Activated CD8-positive, alpha-beta memory T cell treated with anti-CD3 and anti-CD28 coated beads, Interleukin-2, amount 10 ng/mL, durations not matched to agents 7 days and 5 days (primary cell): ENCODE results near the gene MIB1. TPM values are rescaled to one million over a fixed set of nuclear protein-coding genes. Genes with fewer than 3 reads are reported as not detected.
"Not testable (repeated sequence)": the region's sequence is repeated elsewhere in the genome, so short reads cannot be mapped to it uniquely, and the experiment has no call there.

Experiments used
- ATAC-seq: fragments of 150-1000 bp; cut with Tn5 transposase; one replicate; pipeline ENCODE4 v1.10.0; 2021; ENCODE audit warnings: moderate library complexity
- CTCF ChIA-PET: fragments of 350-600 bp; sonication (Branson Sonifier 250); formaldehyde crosslinking; loops from one replicate; lab custom pipeline; 2021; ENCODE audit warnings: antibody characterized with exemption; lab: Charles Lee
- DNase-seq: peaks from one replicate; pipeline ENCODE4 v3.0.0-alpha.2; 2020
- H3K27ac Mint-ChIP-seq: one replicate; pipeline ENCODE4 v1.8.0; 2021; ENCODE audit warnings: mild to moderate bottlenecking, mixed read lengths
- H3K27me3 Mint-ChIP-seq: one replicate; pipeline ENCODE4 v1.8.0; 2021; ENCODE audit warnings: mixed read lengths
- H3K36me3 Mint-ChIP-seq: one replicate; pipeline ENCODE4 v1.8.0; 2021; ENCODE audit warnings: mild to moderate bottlenecking, mixed read lengths
- H3K4me1 Mint-ChIP-seq: one replicate; pipeline ENCODE4 v1.8.0; 2021; ENCODE audit warnings: mixed read lengths
- H3K4me3 Mint-ChIP-seq: one replicate; pipeline ENCODE4 v1.8.0; 2021; ENCODE audit warnings: mild to moderate bottlenecking, moderate library complexity, mixed read lengths
- H3K9me3 Mint-ChIP-seq: one replicate; pipeline ENCODE4 v1.8.0; 2022; ENCODE audit warnings: low read depth, mixed read lengths
- total RNA-seq, 2 experiments: library from RNA; stranded (reverse); gene quantifications; one replicate each; pipeline ENCODE4 v1.2.3, GENCODE V29; 2021

MIB1 gene
- total RNA-seq, 2 experiments from 2014 or later, result 40.5 to 54.8 TPM

DNA sequence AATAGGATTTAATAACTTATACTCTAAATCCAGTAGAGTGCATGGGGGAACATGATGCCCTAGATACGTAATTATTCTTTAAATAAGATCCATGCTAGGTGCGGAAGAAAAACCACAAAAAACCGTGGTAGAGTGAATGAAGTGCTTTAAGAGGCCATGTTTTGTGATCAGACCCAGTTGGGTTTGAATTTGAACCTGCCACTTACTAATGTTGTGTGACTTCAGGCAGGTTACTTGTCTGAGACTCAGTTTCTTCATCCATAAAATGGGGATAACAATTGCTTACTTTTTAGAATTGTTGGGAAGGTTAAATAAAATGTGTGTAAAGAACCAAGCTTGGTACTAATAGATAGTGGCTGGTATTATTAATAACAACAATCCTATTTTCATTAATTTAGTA, 17.2 kb downstream of the MIB1 start:
- H3K4me1 Mint-ChIP-seq, result peaks cover 17% of the 10 kb centered on the region
- no peak for DNase-seq
- H3K9me3 Mint-ChIP-seq, result no peaks in the 10 kb centered on the region
- no peak for ATAC-seq
- H3K4me3 Mint-ChIP-seq, result no peak overlapping the region
- H3K27me3 Mint-ChIP-seq, result no peaks in the 10 kb centered on the region
- CTCF ChIA-PET, result interaction anchor here (0.7 kb wide), 1 partner anchor 10 kb away, joined by 3 read pairs; no protein-coding TSS in a partner anchor
- peaks cover 6% of the 10 kb centered on the region for H3K36me3 Mint-ChIP-seq
- no peak overlapping the region for H3K27ac Mint-ChIP-seq

DNA sequence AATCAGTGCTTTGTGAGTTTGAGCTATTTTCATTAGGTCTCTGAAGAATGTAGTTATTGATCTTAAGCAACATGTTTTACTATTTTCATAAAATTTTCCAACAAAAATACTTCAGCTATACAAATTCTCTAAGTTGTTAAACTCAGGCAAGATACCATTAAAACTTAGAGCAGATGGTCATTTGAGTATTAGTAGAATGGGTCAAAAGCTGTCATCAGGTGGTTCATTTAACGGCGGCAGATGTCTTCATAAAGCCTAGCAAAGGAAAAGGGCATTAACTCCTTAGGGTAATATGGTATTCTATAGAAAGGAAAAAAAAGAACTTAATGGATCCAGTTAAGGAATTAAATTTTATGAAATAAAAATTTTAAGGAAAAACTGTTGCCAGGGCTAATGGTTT, 19.2 kb downstream of the MIB1 start:
- DNase-seq (no peak), ATAC-seq (no peak)
- Mint-ChIP-seq H3K4me3 (no peak overlapping the region), H3K27me3 (no peaks in the 10 kb centered on the region), H3K9me3 (no peaks in the 10 kb centered on the region), H3K27ac (no peak overlapping the region), H3K36me3 (peaks cover 3% of the 10 kb centered on the region), H3K4me1 (peaks cover 10% of the 10 kb centered on the region)
- CTCF ChIA-PET, result interaction anchor here (1.0 kb wide), 1 partner anchor 17 kb away, joined by 3 read pairs; no protein-coding TSS in a partner anchor

DNA sequence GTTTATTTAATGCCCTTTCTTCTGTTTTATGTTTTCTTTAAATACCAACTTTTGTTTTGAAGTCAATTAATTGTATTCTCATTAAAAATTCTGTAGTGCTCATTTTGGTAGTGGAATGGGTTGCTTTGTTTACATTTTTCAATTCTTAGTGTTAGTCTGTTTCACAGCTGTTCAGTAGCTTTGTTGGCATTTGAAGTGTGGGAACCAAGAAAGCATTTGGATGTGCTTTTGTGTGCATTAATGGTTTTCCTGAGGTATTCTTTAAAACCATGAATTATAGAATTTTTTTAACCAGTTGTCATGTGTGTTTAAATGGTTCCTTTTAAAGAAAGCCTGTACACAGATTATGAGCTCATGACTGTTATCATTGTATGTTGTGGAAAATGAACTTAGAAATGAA, 19.7 kb downstream of the MIB1 start:
- CTCF ChIA-PET, result interaction anchor here (1.0 kb wide), 1 partner anchor 17 kb away, joined by 3 read pairs; no protein-coding TSS in a partner anchor
- H3K4me1 Mint-ChIP-seq, result peaks cover 10% of the 10 kb centered on the region
- no peak overlapping the region for H3K27ac Mint-ChIP-seq
- DNase-seq (no peak), ATAC-seq (no peak)
- H3K4me3 Mint-ChIP-seq, result no peak overlapping the region
- peaks cover 5% of the 10 kb centered on the region for H3K36me3 Mint-ChIP-seq
- no peaks in the 10 kb centered on the region for H3K9me3 Mint-ChIP-seq
- no peaks in the 10 kb centered on the region for H3K27me3 Mint-ChIP-seq

DNA sequence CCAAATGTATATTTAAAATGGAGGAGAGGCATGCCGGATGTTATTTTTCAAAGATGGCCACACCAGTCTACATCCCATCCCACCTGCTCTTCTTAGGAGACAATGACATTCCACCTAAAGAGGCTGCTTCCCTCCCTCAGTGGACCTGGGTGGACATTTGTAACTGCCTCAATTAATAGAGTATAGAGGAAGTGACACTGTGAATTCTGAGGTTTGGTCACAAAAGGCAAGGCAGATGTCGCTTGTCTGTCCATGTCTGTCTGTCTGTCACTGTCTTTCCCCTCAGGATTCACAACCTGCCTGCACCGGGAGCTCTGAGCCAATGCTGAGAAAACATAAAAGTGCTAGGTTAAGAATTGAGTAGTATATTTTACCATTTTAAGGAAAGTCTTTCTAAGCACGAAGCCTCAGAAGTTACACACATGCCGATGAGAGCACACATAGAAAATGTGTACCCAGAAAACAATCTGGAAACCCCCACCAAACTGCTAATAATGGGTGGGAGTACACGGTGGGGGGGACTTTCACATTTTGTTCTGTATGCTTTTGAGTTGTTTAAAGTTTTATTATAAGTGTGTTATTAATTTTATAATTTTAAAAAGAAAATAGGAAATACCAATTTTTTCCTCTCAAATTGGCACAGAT, 21.0 kb downstream of the MIB1 start:
- DNase-seq, result no peak
- H3K36me3 Mint-ChIP-seq, result peaks cover 14% of the 10 kb centered on the region
- CTCF ChIA-PET, result no interaction called here
- no peak for ATAC-seq
- H3K9me3 Mint-ChIP-seq, result peaks cover 3% of the 10 kb centered on the region
- H3K4me1 Mint-ChIP-seq, result peaks cover 12% of the 10 kb centered on the region
- no peaks in the 10 kb centered on the region for H3K27me3 Mint-ChIP-seq
- no peak overlapping the region for H3K4me3 Mint-ChIP-seq
- no peak overlapping the region for H3K27ac Mint-ChIP-seq

DNA sequence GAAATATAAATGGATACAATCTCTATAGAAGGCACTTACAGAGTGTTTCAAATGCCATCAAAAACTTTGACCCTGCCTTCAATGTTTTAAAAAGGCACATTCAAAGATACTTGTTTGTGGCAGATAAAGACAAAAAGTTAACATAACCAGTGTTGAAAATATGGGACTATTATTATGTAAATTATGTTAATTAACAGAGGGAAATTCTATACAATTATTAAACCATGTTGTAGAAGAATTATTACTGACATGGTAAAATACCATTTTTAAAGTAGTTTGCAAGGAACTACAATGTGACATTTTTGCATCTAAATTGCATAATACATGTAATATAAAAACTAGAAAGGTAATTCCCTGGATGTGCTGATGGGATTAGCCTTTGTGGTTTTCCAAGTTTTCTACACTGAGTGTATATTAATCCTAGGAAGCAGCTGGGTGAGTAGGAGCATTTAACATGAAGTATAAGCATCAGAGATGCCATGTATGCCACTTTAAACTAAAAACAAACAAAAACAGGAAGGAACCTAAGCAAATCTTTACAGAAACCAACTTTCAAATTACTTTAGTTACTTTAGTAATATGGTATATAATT, 21.7 kb downstream of the MIB1 start:
- Mint-ChIP-seq H3K27me3 (no peaks in the 10 kb centered on the region), H3K4me3 (no peak overlapping the region), H3K9me3 (peaks cover 3% of the 10 kb centered on the region), H3K27ac (no peak overlapping the region), H3K4me1 (peaks cover 12% of the 10 kb centered on the region), H3K36me3 (peaks cover 20% of the 10 kb centered on the region)
- ATAC-seq (no peak), DNase-seq (no peak)
- CTCF ChIA-PET, result no interaction called here

GRCh38 chr18:21763846-21764646, 23.5 kb downstream of the MIB1 start:
- Mint-ChIP-seq H3K36me3 (peaks cover 29% of the 10 kb centered on the region), H3K27ac (no peak overlapping the region)

GRCh38 chr18:21769206-21769605, 28.6 kb downstream of the MIB1 start:
- Mint-ChIP-seq H3K27ac (no peak overlapping the region), H3K4me3 (no peak overlapping the region), H3K4me1 (peaks cover 2% of the 10 kb centered on the region), H3K27me3 (no peaks in the 10 kb centered on the region), H3K9me3 (peaks cover 3% of the 10 kb centered on the region), H3K36me3 (peaks cover 50% of the 10 kb centered on the region)
- ATAC-seq, result no peak
- DNase-seq, result no peak
- CTCF ChIA-PET, result no interaction called here

More at GRCh38 chr18:21763846-21764646, 23.5 kb downstream of the MIB1 start:
- no peak for ATAC-seq
- no peak overlapping the region for H3K4me3 Mint-ChIP-seq
- H3K9me3 Mint-ChIP-seq, result peaks cover 3% of the 10 kb centered on the region
- peaks cover 12% of the 10 kb centered on the region for H3K4me1 Mint-ChIP-seq
- DNase-seq, result no peak
- CTCF ChIA-PET, result interaction anchor here (0.9 kb wide), 1 partner anchor 22 kb away, joined by 3 read pairs; no protein-coding TSS in a partner anchor
- no peaks in the 10 kb centered on the region for H3K27me3 Mint-ChIP-seq

- CTCF ChIA-PET, result no interaction called here
- no peak for DNase-seq
- Mint-ChIP-seq H3K36me3 (peaks cover 30% of the 10 kb centered on the region), H3K27ac (no peak overlapping the region), H3K4me1 (peaks cover 3% of the 10 kb centered on the region), H3K27me3 (no peaks in the 10 kb centered on the region), H3K9me3 (no peaks in the 10 kb centered on the region), H3K4me3 (no peak overlapping the region)
- no peak for ATAC-seq
Measured at GRCh38 chr18:21774722-21775121, 34.1 kb downstream of the MIB1 start.

GRCh38 chr18:21777814-21778213, 37.2 kb downstream of the MIB1 start:
- DNase-seq (no peak), ATAC-seq (no peak)
- H3K4me1 Mint-ChIP-seq, result peaks cover 3% of the 10 kb centered on the region
- no peaks in the 10 kb centered on the region for H3K9me3 Mint-ChIP-seq
- peaks cover 38% of the 10 kb centered on the region for H3K36me3 Mint-ChIP-seq
- CTCF ChIA-PET, result no interaction called here
- H3K4me3 Mint-ChIP-seq, result no peak overlapping the region
- no peak overlapping the region for H3K27ac Mint-ChIP-seq
- no peaks in the 10 kb centered on the region for H3K27me3 Mint-ChIP-seq

DNA sequence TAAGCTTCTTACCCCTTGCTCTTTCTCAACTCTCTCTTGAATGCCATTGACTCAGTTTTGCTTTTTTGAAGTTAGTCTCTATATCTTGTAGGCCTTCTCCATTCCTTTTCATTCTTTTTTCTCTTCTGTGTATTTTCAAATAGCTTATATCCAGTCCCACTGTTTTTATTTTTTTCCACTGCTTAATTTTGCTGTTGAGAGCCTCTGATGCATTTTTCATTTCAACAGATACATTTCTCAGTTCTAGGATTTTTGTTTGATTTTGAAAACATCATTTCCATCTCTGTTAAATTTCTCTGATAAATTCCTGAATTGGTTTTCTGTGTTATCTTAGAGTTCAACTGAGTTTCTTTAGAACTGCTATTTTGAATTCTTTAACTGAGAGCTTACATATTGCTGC, 45.9 kb downstream of the MIB1 start:
- no peak for DNase-seq
- H3K4me1 Mint-ChIP-seq, result peaks cover 2% of the 10 kb centered on the region
- H3K4me3 Mint-ChIP-seq, result no peak overlapping the region
- CTCF ChIA-PET, result interaction anchor here (1.0 kb wide), 1 partner anchor 33 kb away, joined by 3 read pairs; no protein-coding TSS in a partner anchor
- H3K36me3 Mint-ChIP-seq, result peaks cover 63% of the 10 kb centered on the region
- H3K27ac Mint-ChIP-seq, result no peak overlapping the region
- no peaks in the 10 kb centered on the region for H3K27me3 Mint-ChIP-seq
- peaks cover 9% of the 10 kb centered on the region for H3K9me3 Mint-ChIP-seq
- ATAC-seq, result no peak

DNA sequence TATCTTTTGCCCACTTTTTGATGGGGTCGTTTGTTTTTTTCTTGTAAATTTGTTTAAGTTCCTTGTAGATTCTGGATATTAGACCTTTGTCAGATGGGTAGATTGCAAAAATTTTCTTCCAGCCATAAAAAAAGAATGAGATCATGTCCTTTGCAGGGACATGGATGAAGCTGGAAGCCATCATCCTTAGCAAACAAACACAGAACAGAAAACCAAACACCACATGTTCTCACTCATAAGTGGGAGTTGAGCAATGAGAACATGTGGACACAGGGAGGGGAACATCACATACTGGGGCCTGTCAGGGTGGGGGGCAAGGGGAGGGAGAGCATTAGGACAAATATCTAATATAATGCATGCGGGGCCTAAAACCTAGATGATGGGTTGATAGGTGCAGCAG, 55.5 kb downstream of the MIB1 start:
- ATAC-seq, CTCF ChIA-PET: not testable (repeated sequence)

GRCh38 chr18:21798126-21798525, 57.5 kb downstream of the MIB1 start:
- Mint-ChIP-seq H3K27ac (no peak overlapping the region), H3K36me3 (peaks cover 36% of the 10 kb centered on the region), H3K4me3 (no peak overlapping the region), H3K27me3 (no peaks in the 10 kb centered on the region), H3K9me3 (no peaks in the 10 kb centered on the region), H3K4me1 (no peaks in the 10 kb centered on the region)
- no peak for DNase-seq
- CTCF ChIA-PET, result no interaction called here
- ATAC-seq, result no peak

More for the DNA sequence above, 55.5 kb downstream of the MIB1 start:
- DNase-seq, H3K27ac Mint-ChIP-seq, H3K4me3 Mint-ChIP-seq, H3K4me1 Mint-ChIP-seq, H3K27me3 Mint-ChIP-seq, H3K9me3 Mint-ChIP-seq: not testable (repeated sequence)
- peaks cover 26% of the 10 kb centered on the region for H3K36me3 Mint-ChIP-seq

- no peaks in the 10 kb centered on the region for H3K27me3 Mint-ChIP-seq
- H3K4me3 Mint-ChIP-seq, result no peak overlapping the region
- no peaks in the 10 kb centered on the region for H3K4me1 Mint-ChIP-seq
- CTCF ChIA-PET, result no interaction called here
- ATAC-seq, result no peak
- H3K9me3 Mint-ChIP-seq, result no peaks in the 10 kb centered on the region
- H3K27ac Mint-ChIP-seq, result no peak overlapping the region
- no peak for DNase-seq
- H3K36me3 Mint-ChIP-seq, result peaks cover 42% of the 10 kb centered on the region
Measured at GRCh38 chr18:21799721-21800120, 59.1 kb downstream of the MIB1 start.
